RWPE1 (cell line): ENCODE measurements around the gene USF3.

Source experiments
- CTCF ChIA-PET: fragments of 350-600 bp; sonication (Branson Sonifier 250); formaldehyde crosslinking; extraction: SDS; loops from one replicate; lab custom pipeline; 2021; lab: Yijun Ruan, JAX
- POLR2A ChIA-PET: fragments of 400-600 bp; formaldehyde crosslinking; extraction: SDS; loops from one replicate; lab custom pipeline; 2020; ENCODE audit warnings: antibody characterized with exemption; ENCODE audit not compliant: low non-redundant PET; lab: Yijun Ruan, JAX
- DNase-seq: peaks from one replicate; pipeline ENCODE4 v3.0.0; 2012; ENCODE audit warnings: low spot score
- H3K27ac ChIP-seq: fragments of 450-650 bp; 2 replicates; pipeline ENCODE4 v1.5.1; 2017
- CTCF ChIP-seq: fragments of 450-650 bp; conservative IDR thresholded peaks from 2 replicates; pipeline ENCODE4 v1.5.1; 2017; ENCODE audit warnings: low read depth, mild to moderate bottlenecking

USF3 gene

GRCh38 chr3:113606539-113607218, 89.8 kb downstream of the USF3 start:
- no peak for DNase-seq
- ChIA-PET POLR2A (no interaction called here), CTCF (no interaction called here)
- H3K27ac ChIP-seq, result no peak overlapping the region
- no peak for TF ChIP-seq CTCF

GRCh38 chr3:113602836-113603235, 93.6 kb downstream of the USF3 start:
- DNase-seq, result no peak
- no peak for TF ChIP-seq CTCF
- CTCF ChIA-PET, result no interaction called here
- POLR2A ChIA-PET, result no interaction called here
- no peak overlapping the region for H3K27ac ChIP-seq

- no peak for DNase-seq
- ChIA-PET POLR2A (no interaction called here), CTCF (no interaction called here)
- no peak overlapping the region for H3K27ac ChIP-seq
- no peak for TF ChIP-seq CTCF
Observed at GRCh38 chr3:113602256-113602655, 94.2 kb downstream of the USF3 start.

- TF ChIP-seq CTCF, result no peak
- ChIA-PET CTCF (interaction anchor here (0.8 kb wide), 1 partner anchor 170 kb away, joined by 3 read pairs; no protein-coding TSS in a partner anchor), POLR2A (no interaction called here)
- DNase-seq, result no peak
- H3K27ac ChIP-seq, result no peak overlapping the region
Observed at GRCh38 chr3:113601240-113601639, 95.2 kb downstream of the USF3 start.

GRCh38 chr3:113600418-113601182, 95.8 kb downstream of the USF3 start:
- no peak overlapping the region for H3K27ac ChIP-seq
- POLR2A ChIA-PET, result no interaction called here
- TF ChIP-seq CTCF, result no peak
- no peak for DNase-seq
- CTCF ChIA-PET, result interaction anchor here (0.8 kb wide), 1 partner anchor 169 kb away, joined by 3 read pairs; no protein-coding TSS in a partner anchor
